GM23338 (cell line): ENCODE data around the gene VAPA.
A peak's percentile ranks its signal among the peaks of the same experiment; 100 is the strongest.

ENCODE experiments used
- EZH2phosphoT487 ChIP-seq: fragments of 200-600 bp; sonication (generic); IDR thresholded peaks from one replicate; pipeline ENCODE4 v1.8.1; 2018; ENCODE audit warnings: antibody characterized with exemption; ENCODE audit not compliant: unreplicated experiment
- POLR2AphosphoS5 ChIP-seq: IDR thresholded peaks from 2 replicates; pipeline ENCODE4 v1.6.1; 2016; ENCODE audit warnings: antibody characterized with exemption, low read depth
- REST ChIP-seq: IDR thresholded peaks from one replicate; pipeline ENCODE4 v1.6.1; 2018; ENCODE audit warnings: antibody characterized with exemption; ENCODE audit not compliant: unreplicated experiment
- TF ChIP-seq, protein P1 (sequence below), 2 experiments: fragments of 200-600 bp in 1 of 2; sonication (generic) in 1 of 2; conservative IDR thresholded peaks; 2 replicates each; pipeline versions ENCODE4 v1.5.1 to v1.6.1; 2016 to 2017; ENCODE audit warnings: antibody characterized with exemption in 2 of 2, low read depth in 2 of 2, mild to moderate bottlenecking in 2 of 2, moderate library complexity in 1 of 2

GRCh38 chr18:9913526-9914333 lies at the start of gene VAPA:
- no peak for TF ChIP-seq EZH2phosphoT487
- TF ChIP-seq, protein P1, sequence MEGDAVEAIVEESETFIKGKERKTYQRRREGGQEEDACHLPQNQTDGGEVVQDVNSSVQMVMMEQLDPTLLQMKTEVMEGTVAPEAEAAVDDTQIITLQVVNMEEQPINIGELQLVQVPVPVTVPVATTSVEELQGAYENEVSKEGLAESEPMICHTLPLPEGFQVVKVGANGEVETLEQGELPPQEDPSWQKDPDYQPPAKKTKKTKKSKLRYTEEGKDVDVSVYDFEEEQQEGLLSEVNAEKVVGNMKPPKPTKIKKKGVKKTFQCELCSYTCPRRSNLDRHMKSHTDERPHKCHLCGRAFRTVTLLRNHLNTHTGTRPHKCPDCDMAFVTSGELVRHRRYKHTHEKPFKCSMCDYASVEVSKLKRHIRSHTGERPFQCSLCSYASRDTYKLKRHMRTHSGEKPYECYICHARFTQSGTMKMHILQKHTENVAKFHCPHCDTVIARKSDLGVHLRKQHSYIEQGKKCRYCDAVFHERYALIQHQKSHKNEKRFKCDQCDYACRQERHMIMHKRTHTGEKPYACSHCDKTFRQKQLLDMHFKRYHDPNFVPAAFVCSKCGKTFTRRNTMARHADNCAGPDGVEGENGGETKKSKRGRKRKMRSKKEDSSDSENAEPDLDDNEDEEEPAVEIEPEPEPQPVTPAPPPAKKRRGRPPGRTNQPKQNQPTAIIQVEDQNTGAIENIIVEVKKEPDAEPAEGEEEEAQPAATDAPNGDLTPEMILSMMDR (conservative IDR thresholded peaks at IDR 0.05; ENCODE audit: low read depth in 2 of 2) = no peak
- no peak for TF ChIP-seq REST
- TF ChIP-seq POLR2AphosphoS5 = peak; percentile 86
